TTC549 (cell line): ENCODE measurements around the gene GPR132.
"Not testable (repeated sequence)": the region's sequence is repeated elsewhere in the genome, so short reads cannot be mapped to it uniquely, and the experiment has no call there.

ENCODE experiments used
- FAIRE-seq: peaks from 2 replicates; lab custom pipeline; 2012; peaks lifted over from hg19 to GRCh38; lab: Jason Lieb, UNC

The GPR132 gene

DNA sequence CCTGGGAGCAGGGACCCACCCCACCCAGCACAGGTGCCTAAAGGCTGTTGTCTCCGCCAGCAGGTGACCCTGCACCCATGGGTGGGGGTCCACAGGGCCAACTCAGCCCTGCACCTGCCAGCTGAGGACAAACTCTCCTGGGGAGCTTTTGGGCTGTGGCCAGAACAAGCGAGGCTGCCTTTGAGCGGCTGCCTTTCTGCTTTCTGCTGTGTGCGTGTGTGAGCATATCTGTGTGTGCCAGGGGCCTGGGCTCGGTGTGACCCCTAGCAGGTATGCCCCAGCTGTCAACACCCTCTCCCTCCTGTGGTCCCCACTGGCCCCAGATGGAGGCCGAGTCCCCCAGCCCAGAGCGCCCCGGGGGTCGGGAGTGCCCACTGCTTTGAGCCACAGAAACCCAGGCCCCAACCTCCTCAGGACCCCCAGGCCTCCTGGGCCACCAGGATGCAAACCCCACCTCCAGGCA is 25.9 kb upstream of the GPR132 start:
- FAIRE-seq = no peak

DNA sequence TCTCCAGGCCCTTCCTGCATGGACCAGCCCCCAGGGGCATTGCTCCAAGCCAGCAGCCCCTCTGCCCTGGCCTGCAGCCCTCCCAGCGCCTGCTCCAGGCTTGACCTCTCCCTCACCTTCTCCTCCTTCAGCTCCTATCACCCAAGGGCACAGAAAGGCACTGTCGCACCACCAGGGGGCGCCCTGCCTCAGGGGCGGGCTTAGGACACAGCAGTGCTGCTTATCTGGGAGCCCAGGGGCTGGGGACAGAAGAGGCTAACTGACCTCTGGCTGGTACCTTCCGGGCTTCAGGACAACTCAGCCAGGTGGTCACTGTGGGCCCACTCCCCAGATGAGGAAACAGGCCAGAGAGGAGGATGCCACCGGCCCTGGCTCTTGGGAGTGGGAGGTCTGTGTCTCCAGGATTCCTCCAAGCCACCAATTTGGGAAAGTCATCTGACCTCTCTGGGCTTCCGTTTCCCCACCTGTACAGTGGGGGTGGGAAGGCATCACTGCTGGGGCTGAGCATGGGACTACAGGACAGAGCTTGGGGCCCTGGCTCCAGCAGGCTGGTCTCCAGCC is 25.3 kb upstream of the GPR132 start:
- FAIRE-seq = no peak

DNA sequence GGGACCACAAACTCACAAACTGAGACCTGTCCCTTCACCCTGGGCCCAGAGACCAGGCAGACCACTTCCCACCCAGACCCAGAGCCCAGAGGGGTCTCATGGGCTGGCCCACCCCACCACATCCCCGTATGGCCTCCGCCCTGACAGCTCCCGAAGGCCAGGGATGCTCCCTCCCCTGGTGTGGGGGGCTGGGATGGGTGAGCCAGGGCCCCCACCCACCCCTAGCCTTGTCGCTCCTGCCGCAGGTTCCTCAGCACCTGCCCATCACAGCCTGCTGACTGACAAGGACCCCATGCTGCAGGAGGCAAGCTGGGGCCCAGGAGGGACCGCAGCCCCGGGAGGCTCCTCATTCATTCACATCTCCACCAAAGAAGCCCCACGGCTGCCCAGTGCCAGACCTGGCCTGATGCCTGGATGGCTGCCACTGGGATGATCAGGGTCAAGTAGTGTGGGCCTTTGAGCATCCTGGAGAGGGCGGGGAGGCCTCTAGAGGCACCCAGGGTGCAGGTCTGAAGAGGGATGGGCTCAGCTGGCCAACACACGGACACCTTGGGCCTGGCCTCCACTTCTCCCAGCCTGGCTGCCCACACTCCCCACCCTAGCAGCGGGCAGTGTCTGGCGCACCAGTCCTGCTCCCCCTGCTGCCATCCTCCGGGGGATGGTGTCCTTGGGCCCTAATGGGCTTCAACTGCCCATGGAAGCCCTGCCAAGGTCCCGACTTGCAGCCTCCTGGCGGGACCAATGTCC is 24.7 kb upstream of the GPR132 start:
- no peak for FAIRE-seq

DNA sequence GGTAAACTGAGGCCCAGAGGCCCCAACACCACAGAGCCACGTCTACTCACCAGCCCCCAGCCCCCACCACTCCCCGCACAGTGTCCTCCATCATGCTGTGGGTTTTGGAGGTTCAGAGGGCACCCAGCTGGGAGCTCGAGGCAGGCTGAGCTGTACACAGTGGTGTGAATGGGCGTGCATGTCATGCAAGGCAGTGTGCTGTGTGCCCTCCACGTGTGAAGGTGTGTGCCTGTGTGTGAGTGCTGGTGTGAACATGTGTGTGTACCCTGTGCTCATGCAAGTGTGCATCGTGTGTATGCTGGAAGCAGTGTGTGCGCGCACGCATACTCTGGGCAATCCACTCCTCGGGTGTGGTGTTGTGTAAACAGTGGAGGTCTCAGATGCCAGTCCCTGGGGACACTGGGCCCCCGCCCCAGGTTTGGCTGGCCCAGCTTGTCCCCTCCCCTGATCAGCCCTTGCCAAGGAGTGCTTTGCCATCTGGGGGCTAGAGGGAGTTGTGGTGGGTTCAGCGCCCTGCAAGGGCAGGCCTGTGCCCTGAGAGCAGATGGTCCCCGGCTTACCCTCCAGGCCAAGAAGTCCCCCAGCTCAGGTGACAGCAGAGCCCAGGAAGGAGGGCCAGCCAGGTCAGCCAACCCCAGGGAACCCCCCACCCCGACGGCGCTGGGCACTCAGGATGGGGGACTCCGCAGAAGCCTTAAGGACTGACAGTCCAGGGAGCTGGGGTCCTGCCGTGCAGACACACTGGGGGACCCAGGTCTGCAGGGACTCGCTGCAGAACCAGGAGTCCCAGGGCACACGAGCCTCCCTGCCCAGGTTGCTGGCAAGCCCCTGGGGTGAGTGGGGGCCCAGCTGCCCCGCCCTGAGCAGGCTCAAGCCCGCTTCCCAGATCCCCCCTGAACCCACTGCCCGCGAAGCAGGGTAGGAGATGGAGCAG is 23.8 kb upstream of the GPR132 start:
- FAIRE-seq = no peak

DNA sequence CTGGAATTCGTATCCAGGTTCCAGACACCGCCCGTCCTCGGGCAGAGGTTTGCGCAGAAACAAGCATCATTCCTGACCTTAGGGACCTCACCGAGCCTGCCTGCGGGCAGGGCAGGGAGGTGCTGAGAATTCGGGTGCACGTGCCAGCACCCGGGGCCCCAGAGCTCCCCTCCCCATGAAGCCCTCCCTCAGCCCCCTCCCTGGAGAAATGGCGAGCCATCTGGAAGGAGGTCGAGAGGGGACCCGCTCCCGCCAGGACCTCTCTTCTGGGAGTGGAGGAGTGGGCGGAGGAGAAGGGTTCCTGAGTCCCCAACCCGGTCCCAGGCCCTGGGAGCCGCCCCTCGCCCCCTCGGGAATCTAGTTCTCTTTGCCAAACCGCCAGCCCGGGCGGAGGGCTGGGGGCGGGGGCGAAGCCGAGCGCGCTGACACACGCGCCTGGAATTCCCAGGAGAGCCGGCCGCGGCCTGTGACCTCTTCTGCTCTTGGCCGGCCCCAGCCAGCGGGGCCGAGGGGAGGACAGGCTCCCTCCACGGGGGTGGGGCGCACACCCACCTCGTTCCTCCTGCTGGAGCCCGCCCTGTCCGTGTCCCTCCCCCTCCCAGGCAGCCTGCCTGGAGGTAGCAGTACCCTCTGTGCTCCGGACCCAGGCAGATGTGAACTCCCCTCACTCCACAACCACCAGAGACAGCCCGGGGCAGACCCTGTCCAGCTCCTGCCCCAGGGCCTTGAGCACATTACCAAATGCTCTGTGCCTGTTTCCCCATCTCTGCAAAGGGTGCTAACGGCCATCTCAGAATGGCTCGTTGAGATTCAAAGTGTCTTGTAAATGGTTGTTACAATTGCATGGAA is 23.0 kb upstream of the GPR132 start:
- FAIRE-seq = no peak

GRCh38 chr14:105087308-105087962 is 22.2 kb upstream of the GPR132 start:
- FAIRE-seq = no peak

- no peak for FAIRE-seq
Measured at GRCh38 chr14:105086833-105087307, 21.6 kb upstream of the GPR132 start.

- no peak for FAIRE-seq
Measured at GRCh38 chr14:105085766-105086165, 20.5 kb upstream of the GPR132 start.

GRCh38 chr14:105084741-105085571 is 19.7 kb upstream of the GPR132 start:
- FAIRE-seq = no peak

- FAIRE-seq = no peak
Measured at GRCh38 chr14:105083926-105084685, 18.9 kb upstream of the GPR132 start.

DNA sequence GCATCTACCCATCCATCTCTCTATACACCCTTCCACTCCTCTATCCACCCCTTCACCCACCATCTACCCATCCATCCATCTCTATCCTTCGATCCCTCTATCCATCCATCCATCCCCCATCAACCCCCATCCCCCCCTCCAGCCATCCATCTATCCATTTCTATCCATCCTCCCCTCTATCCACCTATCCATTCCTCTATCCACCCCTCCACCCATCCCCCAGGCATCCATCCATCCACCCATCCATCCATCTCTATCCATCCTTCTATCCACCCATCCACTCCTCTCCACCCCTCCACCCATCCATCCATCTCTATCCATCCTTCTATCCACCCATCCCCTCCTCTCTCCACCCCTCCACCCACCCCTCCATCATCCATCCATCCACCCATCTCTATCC is 17.5 kb upstream of the GPR132 start:
- FAIRE-seq = no peak

DNA sequence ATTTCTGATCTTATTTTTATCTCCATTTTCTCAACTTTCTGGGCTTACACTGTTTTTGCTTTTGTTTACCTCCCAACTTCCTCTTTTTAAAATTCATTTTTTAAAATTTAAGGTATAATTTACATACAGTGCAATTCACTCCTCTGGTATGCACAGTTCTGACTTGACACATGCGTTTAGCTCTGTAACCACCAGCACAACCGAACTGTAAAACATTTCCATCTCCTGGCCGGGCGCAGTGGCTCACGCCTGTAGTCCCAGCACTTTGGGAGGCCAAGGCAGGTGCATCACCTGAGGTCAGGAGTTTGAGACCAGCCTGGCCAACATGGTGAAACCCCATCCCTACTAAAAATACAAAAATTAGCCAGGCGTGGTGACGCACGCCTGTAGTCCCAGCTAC is 16.2 kb upstream of the GPR132 start:
- not testable (repeated sequence) for FAIRE-seq

- no peak for FAIRE-seq
Measured at GRCh38 chr14:105080161-105080560, 14.9 kb upstream of the GPR132 start.

DNA sequence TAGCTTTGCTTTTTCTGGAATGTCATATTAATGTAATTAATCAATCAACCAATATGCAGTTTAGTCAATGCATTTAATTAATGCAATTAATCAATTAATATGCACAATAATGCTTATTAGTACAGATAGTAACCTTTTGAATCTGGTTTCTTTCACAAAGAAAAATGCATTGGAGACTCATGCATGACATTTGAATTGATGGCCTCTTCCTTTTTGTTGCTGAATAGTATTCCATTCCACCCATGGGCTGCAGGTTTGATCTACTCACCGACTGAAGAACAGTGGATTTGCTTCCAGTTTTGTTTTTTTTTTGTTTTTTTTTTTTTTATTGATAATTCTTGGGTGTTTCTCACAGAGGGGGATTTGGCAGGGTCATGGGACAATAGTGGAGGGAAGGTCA is 13.1 kb upstream of the GPR132 start:
- FAIRE-seq = no peak

GRCh38 chr14:105077649-105077995 is 12.4 kb upstream of the GPR132 start:
- FAIRE-seq = no peak

DNA sequence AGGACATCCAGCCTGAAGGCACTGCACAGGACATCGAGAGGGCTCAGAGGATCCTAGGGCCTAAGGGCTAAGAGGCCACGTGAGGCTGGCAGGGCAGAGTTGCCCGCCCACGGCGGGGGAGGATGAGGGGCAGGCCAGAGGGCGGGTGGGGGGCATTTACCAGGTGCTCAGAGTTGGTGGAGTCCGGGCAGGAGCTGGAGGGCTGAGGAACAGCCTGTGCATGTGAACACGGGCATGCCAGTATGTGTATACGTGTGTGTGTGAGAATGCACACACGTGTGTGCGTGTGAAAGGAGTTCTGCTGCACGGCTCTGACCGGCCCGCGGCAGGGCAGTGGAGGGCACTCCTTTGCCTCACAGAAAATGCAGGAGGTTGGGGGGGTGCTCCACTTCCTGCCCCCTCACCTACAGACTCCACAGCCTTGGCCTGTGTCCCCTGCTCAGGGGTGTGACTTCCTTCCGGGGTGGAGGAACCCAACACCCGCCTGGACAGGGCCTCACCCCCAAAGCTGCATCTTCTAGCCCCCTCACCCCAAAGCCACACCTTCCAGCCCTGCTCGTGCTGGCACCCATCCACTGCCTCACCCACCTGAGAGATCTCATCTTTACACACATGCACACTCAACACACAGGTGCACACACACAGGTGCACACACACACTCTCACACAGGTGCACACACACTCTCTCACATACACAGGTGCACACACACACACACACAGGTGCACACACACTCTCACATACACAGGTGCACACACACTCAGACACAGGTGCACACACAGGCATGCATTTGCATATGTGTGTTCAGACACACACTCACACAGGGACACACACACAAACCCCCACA is 11.8 kb upstream of the GPR132 start:
- FAIRE-seq = no peak

DNA sequence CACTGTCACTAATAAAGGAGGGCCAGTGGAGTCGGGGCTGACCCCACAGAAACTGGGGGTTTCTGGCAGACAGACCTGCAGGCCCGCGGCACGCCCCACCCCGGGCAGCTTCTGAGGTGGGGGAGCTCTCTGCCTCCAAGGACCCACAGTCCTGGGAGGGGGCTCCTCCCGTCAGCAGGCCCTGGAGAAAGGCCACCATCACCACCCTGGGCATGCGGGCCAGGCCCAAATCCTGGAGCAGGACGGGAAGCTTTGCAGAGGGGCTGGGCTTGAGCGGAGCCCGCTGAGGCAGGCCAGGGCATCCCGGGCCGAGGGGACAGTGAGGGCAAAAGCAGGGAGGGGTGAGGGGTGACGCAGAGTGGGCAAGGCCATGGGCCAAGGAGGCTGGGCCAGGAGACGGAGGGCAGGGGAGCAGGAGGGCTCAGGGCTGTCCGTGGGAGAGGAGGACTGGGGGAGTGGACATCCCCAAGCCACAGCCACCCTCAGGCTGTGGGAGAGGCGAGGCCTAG is 11.1 kb upstream of the GPR132 start:
- FAIRE-seq = no peak
